ENCODE measurements around the gene ZNF710. TPM values are rescaled to one million over a fixed set of nuclear protein-coding genes. Genes with fewer than 3 reads are reported as not detected.

The ZNF710 gene
- total and polyA plus RNA-seq, 2 of the 8 experiments (the other 6 are each of a cell fraction or from before 2014, with no cell fraction given): 10.5 to 24.0 TPM

- no peaks in the 10 kb centered on the region for H3K36me3 ChIP-seq (ENCODE audit: control insufficient read depth in 2 of 4, insufficient read depth in 4 of 4, low read length in 3 of 4)
- no peak overlapping the region for H2AFZ ChIP-seq (ENCODE audit: low read length)
- 77% methylated on average over 4 of the region's 4 CpGs; no CpG with 5 or more reads in 1 of the 2 experiments for WGBS, 2 experiments (ENCODE audit: extremely low coverage in 1 of 2, insufficient coverage in 1 of 2, insufficient read length in 1 of 2, insufficient replicate concordance in 2 of 2, low coverage in 1 of 2, low lambda C conversion rate in 2 of 2, missing lambda C conversion rate in 1 of 2)
- no peaks in the 10 kb centered on the region; a peak in 1 of 7 replicates for H3K27me3 ChIP-seq (replicated peaks in 1 of 4; ENCODE audit: control insufficient read depth in 3 of 4, extremely low read depth in 1 of 4, insufficient read depth in 3 of 4, low read length in 3 of 4)
- no peak overlapping the region for H3K4me2 ChIP-seq (ENCODE audit: insufficient read depth in 1 of 2, low read depth in 2 of 2, low read length in 2 of 2)
- no peak overlapping the region for H4K91ac ChIP-seq (replicated peaks; ENCODE audit: insufficient read length, low read length)
- H3K23ac ChIP-seq (ENCODE audit: insufficient read length): no peak overlapping the region
- no peak overlapping the region for H2AK5ac ChIP-seq (ENCODE audit: low read depth, low read length)
- DNase-seq (ENCODE audit: low read depth in 1 of 2, low spot score in 2 of 2): no peak
- H3K4me1 ChIP-seq (replicated peaks in 1 of 4; ENCODE audit: control insufficient read depth in 3 of 4, insufficient read depth in 4 of 4, low read length in 3 of 4): peaks cover 0 to 15% (median 6%) of the 10 kb centered on the region in 4 experiments; a peak in 6 of 7 replicates
- no peaks in the 10 kb centered on the region for H3K9me3 ChIP-seq (ENCODE audit: insufficient read depth in 2 of 2, low read depth in 1 of 2, low read length in 1 of 2)
- no peak overlapping the region for H4K8ac ChIP-seq (ENCODE audit: extremely low read depth, insufficient read depth, low read length)
- H3K23me2 ChIP-seq (ENCODE audit: low read depth, low read length): peaks cover 7% of the 10 kb centered on the region
- H3K27ac ChIP-seq (ENCODE audit: low read depth, low read length): no peak overlapping the region
- H2BK20ac ChIP-seq (ENCODE audit: low read length): no peak overlapping the region
- H3K79me2 ChIP-seq (ENCODE audit: control insufficient read depth in 1 of 2, insufficient read depth in 2 of 2, low read length in 2 of 2): no peaks in the 10 kb centered on the region; a peak in 2 of 4 replicates
- ChIA-PET CTCF (ENCODE audit: partially characterized antibody) (interaction anchor here (1.0 to 7.2 kb wide), 2 partner anchors 11 to 18 kb away, joined by 4 to 56 read pairs; no protein-coding TSS in a partner anchor), POLR2A (ENCODE audit: partially characterized antibody) (no interaction called here)
- no peak overlapping the region for H3K4me3 ChIP-seq (ENCODE audit: extremely low read depth in 1 of 4, insufficient read depth in 2 of 4, low read depth in 3 of 4, low read length in 4 of 4)
- peaks cover 2% of the 10 kb centered on the region; the same call in 1 of the 2 replicates for H3K79me1 ChIP-seq (ENCODE audit: low read depth, low read length)
- H4K20me1 ChIP-seq (replicated peaks in 1 of 2; ENCODE audit: control insufficient read depth in 1 of 2, insufficient read depth in 2 of 2, low read length in 2 of 2): peaks cover 7 to 25% of the 10 kb centered on the region in 2 experiments
- H2BK12ac ChIP-seq (ENCODE audit: low read depth, low read length): no peak overlapping the region
- H3K56ac ChIP-seq (replicated peaks; ENCODE audit: insufficient read length, low read depth, low read length): no peak overlapping the region
- no peak for FAIRE-seq
- no peak overlapping the region for H4K5ac ChIP-seq (ENCODE audit: insufficient read length, low read depth, low read length)
- H2BK5ac ChIP-seq (ENCODE audit: low read depth, low read length): no peak overlapping the region
- no peak overlapping the region for H3K14ac ChIP-seq (ENCODE audit: insufficient read length)
- no peak overlapping the region for H3K18ac ChIP-seq (ENCODE audit: extremely low read depth, low read length)
- H2BK15ac ChIP-seq (ENCODE audit: low read length): no peak overlapping the region
- H3K9ac ChIP-seq (replicated peaks in 1 of 4; ENCODE audit: extremely low read depth in 1 of 4, low read depth in 3 of 4, low read length in 3 of 4): no peak overlapping the region
- H3K4ac ChIP-seq (replicated peaks; ENCODE audit: insufficient read length, low read depth, low read length): no peak overlapping the region
- H2BK120ac ChIP-seq (replicated peaks; ENCODE audit: low read depth, low read length): no peak overlapping the region
- no peak for TF ChIP-seq PHF8 (conservative IDR thresholded peaks at IDR 0.05; ENCODE audit: low read depth, low read length)
- TF ChIP-seq SIX5 (IDR thresholded peaks at IDR 0.05; ENCODE audit: low read depth, low read length): no peak
- no peak for TF ChIP-seq BACH1 (IDR thresholded peaks at IDR 0.05; ENCODE audit: low read length)
- TF ChIP-seq GABPA (IDR thresholded peaks at IDR 0.05; ENCODE audit: borderline replicate concordance, insufficient read depth, low read length): no peak
- TF ChIP-seq KDM4A (IDR thresholded peaks at IDR 0.05; ENCODE audit: low read depth, low read length, severe bottlenecking): no peak
- no peak for TF ChIP-seq POLR2AphosphoS5 (IDR thresholded peaks at IDR 0.05; ENCODE audit: low read depth, low read length)
- TF ChIP-seq SP2 (IDR thresholded peaks at IDR 0.05; ENCODE audit: low read length): no peak
- no peak for TF ChIP-seq TAF7 (optimal IDR thresholded peaks at IDR 0.05; ENCODE audit: borderline replicate concordance, low read depth, low read length)
- TF ChIP-seq SIN3A (conservative IDR thresholded peaks at IDR 0.05 in 1 of 2, IDR thresholded peaks at IDR 0.05 in 1 of 2; ENCODE audit: low read depth in 1 of 2, low read length in 2 of 2): no peak
- no peak for TF ChIP-seq E2F6 (IDR thresholded peaks at IDR 0.05)
- no peak for TF ChIP-seq CEBPB (IDR thresholded peaks at IDR 0.05; ENCODE audit: low read depth, low read length)
- TF ChIP-seq ATF3 (IDR thresholded peaks at IDR 0.05; ENCODE audit: insufficient read depth, low read depth, low read length): no peak
- no peak for TF ChIP-seq GTF2F1 (IDR thresholded peaks at IDR 0.05; ENCODE audit: borderline replicate concordance, low read depth, low read length)
Observed at GRCh38 chr15:90097475-90097874, 96.4 kb downstream of the ZNF710 start.

All from H1 (cell line).